HG03439 (cell line): Measurements from ENCODE around the gene LRRC27.

Experiments
- ATAC-seq: cut with Tn5 transposase; IDR thresholded peaks from one replicate; pipeline ENCODE4 v1.9.1; 2021; ENCODE audit warnings: mild to moderate bottlenecking, moderate library complexity; ENCODE audit not compliant: unreplicated experiment

LRRC27 gene

GRCh38 chr10:132355297-132355696 lies 23.3 kb downstream of the LRRC27 start:
- ATAC-seq: no peak

DNA sequence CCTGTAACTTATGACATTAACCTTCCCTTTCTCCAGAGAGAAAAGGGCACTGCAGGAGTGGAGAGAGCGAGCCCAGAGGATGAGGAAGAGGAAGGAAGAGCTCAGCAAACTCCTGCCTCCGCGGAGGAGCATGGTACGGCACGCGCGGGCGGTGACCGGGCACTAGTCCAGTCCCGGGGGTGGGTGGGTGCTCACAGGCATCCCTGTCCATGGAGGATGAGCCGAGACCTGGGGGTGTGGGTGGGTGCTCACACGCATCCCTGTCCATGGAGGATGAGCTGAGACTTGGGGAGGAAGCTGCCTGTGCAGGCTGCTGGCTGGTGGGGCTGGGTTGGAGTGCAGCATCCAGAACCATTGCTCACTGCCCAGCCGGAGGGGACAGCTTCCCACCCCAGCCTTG lies 23.8 kb downstream of the LRRC27 start:
- no peak for ATAC-seq

DNA sequence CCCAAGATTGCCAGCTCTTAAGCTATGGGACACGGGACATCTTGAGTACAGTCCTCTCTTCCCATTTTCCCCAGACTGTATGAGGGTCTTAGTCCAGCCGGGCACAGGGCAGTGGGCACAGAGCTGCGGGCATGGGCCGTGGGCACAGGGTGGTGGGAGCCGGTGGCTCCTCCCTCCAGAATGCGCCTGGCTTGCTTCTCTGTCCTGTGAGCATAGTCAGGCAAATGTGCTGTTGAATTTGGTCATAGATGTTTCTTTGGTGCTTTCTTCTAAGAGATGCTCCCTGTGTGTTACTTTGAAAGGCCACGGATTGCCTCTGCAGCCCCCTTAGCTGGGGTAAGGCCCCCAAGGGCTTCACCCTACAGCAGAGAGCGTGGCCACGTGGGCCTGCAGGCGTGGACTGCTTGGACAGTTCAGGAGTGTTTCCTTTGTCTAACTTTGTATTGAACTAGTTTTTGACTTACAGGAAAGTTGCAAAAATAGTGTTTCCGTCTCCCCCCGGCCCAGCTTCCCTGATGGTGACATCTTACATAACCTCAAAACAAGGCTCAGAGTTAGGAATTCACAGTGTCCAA lies 24.7 kb downstream of the LRRC27 start:
- ATAC-seq: no peak

DNA sequence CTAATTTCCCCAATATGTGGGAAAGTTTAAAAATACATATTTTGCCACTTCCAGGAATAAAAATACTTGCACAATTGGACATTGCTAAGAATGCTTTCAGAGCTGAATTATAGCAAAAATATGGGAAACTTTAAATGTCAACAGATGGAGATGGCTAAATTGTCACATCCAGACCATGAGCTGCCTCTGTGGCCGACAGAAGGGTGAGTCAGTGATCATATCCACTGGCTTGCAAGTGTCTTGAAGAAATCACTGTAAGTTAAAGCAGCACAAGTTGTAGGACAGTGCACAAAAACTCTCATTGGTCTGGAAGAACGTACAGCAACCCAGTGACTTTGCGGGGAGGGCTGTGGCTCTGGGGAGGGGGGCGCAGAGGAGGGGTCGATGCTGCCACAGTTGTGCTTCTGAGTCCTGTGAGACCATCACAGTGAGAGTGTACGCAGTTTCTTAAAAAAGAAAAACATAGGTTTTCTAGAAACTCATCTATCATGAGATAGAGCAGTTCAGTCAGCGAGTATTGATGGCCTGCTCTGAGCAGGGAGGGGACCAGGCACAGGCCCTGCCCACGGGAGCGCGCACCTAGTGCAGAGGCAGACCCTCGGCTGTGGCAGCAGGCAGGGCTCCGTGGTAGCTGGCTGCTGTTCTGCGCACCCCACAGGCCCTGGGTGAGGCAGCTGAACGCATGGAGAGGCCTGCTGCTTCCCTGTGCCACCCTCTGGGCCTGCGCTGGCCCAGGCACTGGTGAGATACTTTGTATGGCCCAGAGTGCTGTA lies 25.5 kb downstream of the LRRC27 start:
- ATAC-seq: no peak

DNA sequence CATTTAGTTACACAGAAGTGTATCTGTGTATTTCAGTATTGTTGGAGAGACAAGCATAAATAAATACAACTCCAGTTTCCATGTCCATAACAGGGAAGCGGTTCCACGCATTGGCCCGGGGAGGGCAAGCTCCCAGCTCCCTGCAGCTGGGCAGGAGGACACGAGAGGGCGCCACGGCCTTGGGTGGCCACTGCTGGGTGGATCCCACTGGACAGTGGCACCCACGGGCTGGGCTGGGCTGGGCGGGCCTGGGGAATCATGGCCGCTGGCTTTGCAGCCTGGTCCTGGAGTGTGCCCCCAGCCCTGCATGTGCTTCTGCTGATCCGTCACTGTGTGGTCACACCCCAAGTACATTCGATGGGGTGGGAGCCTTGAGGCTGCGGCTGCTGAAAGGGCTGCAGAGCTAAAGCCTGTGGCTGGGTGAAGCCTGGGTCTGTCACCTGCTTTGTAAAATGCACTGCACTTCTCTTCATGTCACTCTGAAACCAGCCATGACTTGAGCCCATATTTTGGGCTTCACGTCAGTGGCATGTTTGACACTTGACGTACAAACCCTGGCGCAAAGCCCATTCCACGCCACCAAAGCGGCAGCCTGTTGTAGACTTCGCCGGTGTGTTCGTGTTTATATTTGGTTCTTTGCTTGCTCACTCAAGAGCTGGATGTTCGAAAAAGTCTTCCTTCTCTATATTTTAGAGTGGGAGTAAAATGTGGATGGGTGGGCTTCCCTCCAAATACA lies 27.5 kb downstream of the LRRC27 start:
- ATAC-seq: no peak

GRCh38 chr10:132360766-132361447 lies 28.9 kb downstream of the LRRC27 start:
- no peak for ATAC-seq

DNA sequence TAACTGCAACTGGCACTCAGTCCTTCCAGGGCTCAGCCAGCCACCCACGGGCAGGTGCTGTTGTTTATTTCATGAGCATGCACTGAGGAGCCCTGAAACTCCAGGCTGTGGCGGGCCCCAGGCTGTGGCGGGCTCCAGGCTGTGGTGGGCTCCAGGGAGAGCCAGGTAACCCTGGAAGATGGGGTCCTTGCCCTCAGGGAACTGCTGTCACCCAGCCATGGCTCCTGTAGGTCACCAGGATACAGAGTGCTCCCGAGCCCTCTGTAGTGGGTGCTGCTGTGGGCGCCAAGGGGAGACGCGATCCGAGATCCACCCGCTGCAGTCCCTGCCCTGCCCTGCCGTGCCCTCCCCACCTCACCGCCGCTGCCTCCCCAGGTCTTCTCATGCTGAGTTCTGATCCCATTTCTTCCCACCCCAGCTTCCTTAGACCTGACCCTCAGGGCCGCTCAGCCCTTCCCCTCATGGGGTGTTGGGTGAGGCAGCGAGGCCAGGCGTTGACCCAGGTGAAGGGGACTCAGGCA lies 29.6 kb downstream of the LRRC27 start:
- ATAC-seq: no peak

GRCh38 chr10:132362151-132362611 lies 30.2 kb downstream of the LRRC27 start:
- no peak for ATAC-seq

- ATAC-seq: no peak
Measured at GRCh38 chr10:132363376-132363775, 31.4 kb downstream of the LRRC27 start.

DNA sequence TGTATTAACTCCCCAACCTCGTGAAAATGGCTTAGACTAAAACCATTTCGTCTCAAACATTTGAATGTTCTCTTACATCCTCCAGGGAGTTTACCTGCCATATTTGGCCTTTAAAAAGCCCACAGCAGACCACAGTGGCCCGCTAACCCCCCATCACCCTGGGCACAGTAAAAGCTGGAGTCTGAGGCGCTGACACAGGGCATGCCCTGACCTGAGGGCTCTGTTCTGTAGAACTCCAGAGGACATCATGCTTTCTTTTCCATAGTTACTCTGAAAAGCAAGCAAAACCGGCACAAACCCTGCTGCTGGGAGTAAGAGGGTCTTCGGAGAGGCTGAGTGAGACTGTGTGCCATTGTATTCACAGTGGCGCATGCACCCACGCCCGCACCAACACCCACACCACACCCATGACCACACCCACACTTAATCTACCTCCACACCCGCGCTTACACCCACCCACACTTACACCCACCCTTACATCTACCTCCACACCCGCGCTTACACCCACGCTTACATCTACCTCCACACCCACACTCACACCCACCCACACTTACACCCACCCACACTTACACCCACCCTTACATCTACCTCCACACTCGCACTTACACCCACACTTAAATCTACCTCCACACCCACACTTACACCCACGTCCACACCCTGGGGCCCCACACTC lies 32.1 kb downstream of the LRRC27 start:
- ATAC-seq: no peak

DNA sequence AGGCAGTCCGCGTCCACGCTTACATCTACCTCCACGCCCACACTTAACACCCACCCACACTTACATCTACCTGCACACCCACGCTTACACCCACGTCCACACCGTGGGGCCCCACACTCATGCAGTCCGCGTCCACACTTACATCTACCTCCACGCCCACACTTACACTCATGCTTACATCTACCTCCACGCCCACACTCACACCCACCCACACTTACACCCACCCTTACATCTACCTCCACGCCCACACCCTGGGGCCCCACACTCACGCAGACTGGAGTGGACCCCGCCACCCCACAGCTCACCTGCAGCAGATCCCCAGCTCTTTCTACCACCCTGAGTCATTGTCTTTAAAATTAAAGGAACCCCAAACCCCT lies 32.6 kb downstream of the LRRC27 start:
- ATAC-seq: no peak

GRCh38 chr10:132365102-132365501 lies 33.1 kb downstream of the LRRC27 start:
- ATAC-seq: no peak

DNA sequence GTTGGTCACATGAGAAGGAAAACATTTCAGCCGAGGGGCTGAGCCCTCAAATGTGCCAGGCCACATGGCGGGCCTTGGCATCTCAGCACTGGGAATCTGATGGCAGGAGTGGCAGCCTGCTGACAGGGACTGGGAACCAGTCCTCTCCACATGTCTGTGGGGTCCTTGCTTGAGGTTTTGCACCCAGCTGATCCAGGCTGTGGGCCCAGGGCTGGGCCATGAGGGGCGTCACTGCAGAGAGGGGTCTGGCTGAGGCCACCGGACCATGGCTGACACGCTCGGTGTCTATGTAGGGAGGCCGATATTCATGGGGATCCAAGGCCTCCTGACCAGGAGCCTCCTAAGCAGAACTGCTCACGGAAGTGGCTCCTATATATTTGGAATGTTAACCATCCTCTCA lies 34.0 kb downstream of the LRRC27 start:
- no peak for ATAC-seq

- ATAC-seq: no peak
Measured at GRCh38 chr10:132366499-132366898, 34.5 kb downstream of the LRRC27 start.

- no peak for ATAC-seq
Measured at GRCh38 chr10:132368391-132368790, 36.4 kb downstream of the LRRC27 start.

- ATAC-seq: no peak
Measured at GRCh38 chr10:132368881-132369635, 37.1 kb downstream of the LRRC27 start.

- no peak for ATAC-seq
Measured at GRCh38 chr10:132369636-132370185, 37.7 kb downstream of the LRRC27 start.

DNA sequence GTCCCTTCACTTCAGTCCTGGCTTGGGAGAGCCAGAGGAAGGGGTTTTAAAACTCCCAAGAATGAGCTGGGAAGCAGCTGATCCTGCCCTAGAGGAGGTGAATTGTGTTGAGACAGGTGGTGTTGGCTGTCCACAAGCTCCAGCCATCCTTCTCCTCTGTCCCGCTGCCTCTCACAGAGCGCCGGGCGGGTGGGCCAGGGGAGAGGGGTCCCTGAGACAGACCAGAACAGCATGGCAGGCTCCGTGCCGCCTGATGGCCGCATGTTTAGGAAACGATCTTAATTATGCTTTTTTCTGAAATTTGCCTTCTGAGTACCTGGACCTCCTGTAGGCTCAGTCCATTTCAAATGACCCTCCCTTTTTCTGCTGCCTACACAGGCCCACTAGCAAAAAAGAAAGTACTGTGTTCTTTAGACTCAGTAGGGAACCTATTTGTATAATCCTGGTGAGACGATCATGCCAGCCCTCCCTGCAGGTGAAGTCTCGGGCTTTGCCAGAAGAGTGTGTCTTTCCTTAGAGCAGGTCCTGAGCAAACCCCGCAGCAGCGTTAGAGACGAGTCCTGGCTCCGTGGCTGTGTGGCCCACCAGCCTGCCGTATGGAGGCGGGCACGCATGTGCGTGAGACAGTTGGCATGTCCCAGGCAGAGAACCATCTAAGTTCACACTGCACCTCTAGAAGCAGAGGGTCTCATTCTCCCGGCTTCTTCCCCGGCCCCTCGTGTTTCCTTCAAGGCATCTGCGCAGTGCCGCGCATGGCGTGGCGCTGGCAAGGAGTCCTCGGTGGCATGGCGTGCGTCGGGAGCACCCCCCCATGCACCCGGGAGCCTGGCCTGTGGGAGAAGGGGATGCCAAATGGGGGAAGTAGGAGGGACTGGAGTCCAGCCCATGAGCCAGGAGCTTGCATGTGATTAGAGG lies 38.7 kb downstream of the LRRC27 start:
- ATAC-seq: no peak
